Prostate gland (tissue), 2 donors: ENCODE data around the gene PPM1N. TPM values are rescaled to one million over a fixed set of nuclear protein-coding genes. Genes with fewer than 3 reads are reported as not detected.

ENCODE experiments used
- DNase-seq: peaks from one replicate; pipeline ENCODE4 v3.0.0-alpha.2; 2019; ENCODE audit warnings: low spot score
- H3K27ac ChIP-seq, 2 donors: fragments of 200-600 bp; sonication (generic); 2 replicates each; pipeline ENCODE4 v1.5.1; 2017 to 2019
- H3K27me3 ChIP-seq: fragments of 200-600 bp; sonication (generic); replicated peaks from 2 replicates; pipeline ENCODE4 v1.5.1; 2019; ENCODE audit not compliant: insufficient read depth
- H3K36me3 ChIP-seq, 2 donors: fragments of 200-600 bp; sonication (generic); 1 replicate in 1 of 2; 2 replicates in 1 of 2; pipeline versions ENCODE4 v1.5.1 to v1.8.1; 2017 to 2019
- H3K4me1 ChIP-seq: fragments of 200-600 bp; sonication (generic); replicated peaks from 2 replicates; pipeline ENCODE4 v1.5.1; 2019
- H3K4me3 ChIP-seq, 2 donors: fragments of 200-600 bp; sonication (generic); 2 replicates each; pipeline ENCODE4 v1.5.1; 2017 to 2019
- H3K9me3 ChIP-seq: fragments of 200-600 bp; sonication (generic); 2 replicates; pipeline ENCODE4 v1.5.1; 2017
- CTCF ChIP-seq, 4 experiments: fragments of 200-600 bp in 2 of 4; fragments of 450-650 bp in 2 of 4; sonication (generic) in 2 of 4; IDR thresholded peaks; 1 replicate in 3 of 4; 2 replicates in 1 of 4; pipeline ENCODE4 v1.5.1; 2016 to 2019; ENCODE audit warnings: antibody characterized with exemption in 4 of 4, mild to moderate bottlenecking in 2 of 4, moderate library complexity in 2 of 4
- POLR2A ChIP-seq: fragments of 450-650 bp; IDR thresholded peaks from one replicate; pipeline ENCODE4 v1.6.1; 2016; ENCODE audit warnings: antibody characterized with exemption, mild to moderate bottlenecking
- POLR2AphosphoS5 ChIP-seq: sonication (generic); formaldehyde crosslinking; IDR thresholded peaks from one replicate; pipeline ENCODE4 v1.6.1; 2017; ENCODE audit warnings: antibody characterized with exemption
- WGBS: methylation state at CpG from one replicate; pipeline ENCODE4 v1.1.5; 2018; 5-methylcytosine and 5-hydroxymethylcytosine counted together
- intact Hi-C: fragments of 100-400 bp; cut with DNase I; formaldehyde crosslinking; loops from one replicate; pipeline ENCODE4 v1.14.2; 2022
- total RNA-seq, 2 donors: library from RNA; depleted of rRNA; stranded (reverse); fragments of >200 nt; gene quantifications; one replicate each; pipeline ENCODE4 v1.1.0, GENCODE V29; 2016

PPM1N gene
- total RNA-seq, 2 donors from 2014 or later = 0.36 to 1.8 TPM

- 13% methylated on average over 27 of the region's 27 CpGs for WGBS
- H3K27me3 ChIP-seq = no peaks in the 10 kb centered on the region
Observed at GRCh38 chr19:45455707-45456499, 42.3 kb upstream of the PPM1N start.

GRCh38 chr19:45456500-45456815 is 41.8 kb upstream of the PPM1N start:
- DNase-seq = no peak
- peaks cover 10% of the 10 kb centered on the region for H3K4me1 ChIP-seq
- no peaks in the 10 kb centered on the region for H3K36me3 ChIP-seq
- no peak overlapping the region for H3K4me3 ChIP-seq
- H3K27me3 ChIP-seq = no peaks in the 10 kb centered on the region
- H3K9me3 ChIP-seq = no peaks in the 10 kb centered on the region
- H3K27ac ChIP-seq = peak overlapping the region in 1 of 2 donors; percentile 86
- WGBS = 83% methylated on average over 2 of the region's 2 CpGs
- TF ChIP-seq POLR2AphosphoS5 (no peak), CTCF (IDR thresholded peaks at IDR 0.05) (no peak), POLR2A (no peak)
- intact Hi-C loops = no loop called here

More at GRCh38 chr19:45455707-45456499, 42.3 kb upstream of the PPM1N start:
- peak; percentile 94 for DNase-seq
- no peaks in the 10 kb centered on the region for H3K36me3 ChIP-seq
- H3K27ac ChIP-seq = peak overlapping the region; percentile 75 to 86
- peaks cover 10% of the 10 kb centered on the region for H3K4me1 ChIP-seq
- H3K9me3 ChIP-seq = no peaks in the 10 kb centered on the region
- TF ChIP-seq POLR2A = peak; percentile 24
- peak; percentile 94 for TF ChIP-seq POLR2AphosphoS5
- TF ChIP-seq CTCF (IDR thresholded peaks at IDR 0.05) = peak in 2 of 4 experiments; percentile 30
- intact Hi-C loops = no loop called here
- H3K4me3 ChIP-seq = peak overlapping the region in 1 of 2 donors; percentile 9

- intact Hi-C loops = no loop called here
- no peak overlapping the region for H3K4me3 ChIP-seq
- no peak for DNase-seq
Observed at GRCh38 chr19:45457776-45458175, 40.5 kb upstream of the PPM1N start.

GRCh38 chr19:45460807-45461347 is 37.4 kb upstream of the PPM1N start:
- no peak for DNase-seq
- Histone ChIP-seq H3K4me1 (peaks cover 3% of the 10 kb centered on the region), H3K27me3 (no peaks in the 10 kb centered on the region), H3K27ac (no peak overlapping the region), H3K9me3 (no peaks in the 10 kb centered on the region), H3K36me3 (no peaks in the 10 kb centered on the region), H3K4me3 (no peak overlapping the region)
- intact Hi-C loops = no loop called here
- no peak for TF ChIP-seq POLR2AphosphoS5
- no peak for TF ChIP-seq CTCF (IDR thresholded peaks at IDR 0.05)
- TF ChIP-seq POLR2A = no peak
- WGBS = 52% methylated on average over 8 of the region's 8 CpGs

More at GRCh38 chr19:45457776-45458175, 40.5 kb upstream of the PPM1N start:
- Histone ChIP-seq H3K27me3 (no peaks in the 10 kb centered on the region), H3K9me3 (no peaks in the 10 kb centered on the region), H3K4me1 (peaks cover 10% of the 10 kb centered on the region), H3K27ac (no peak overlapping the region), H3K36me3 (no peaks in the 10 kb centered on the region)
- TF ChIP-seq POLR2AphosphoS5 = no peak

- WGBS = 83% methylated on average over 4 of the region's 4 CpGs
- intact Hi-C loops = no loop called here
- no peak for TF ChIP-seq POLR2AphosphoS5
- Histone ChIP-seq H3K36me3 (no peaks in the 10 kb centered on the region), H3K27ac (no peak overlapping the region), H3K27me3 (no peaks in the 10 kb centered on the region), H3K9me3 (no peaks in the 10 kb centered on the region), H3K4me1 (no peaks in the 10 kb centered on the region), H3K4me3 (no peak overlapping the region)
- no peak for DNase-seq
Observed at GRCh38 chr19:45462174-45462573, 36.1 kb upstream of the PPM1N start.

- Histone ChIP-seq H3K27me3 (no peaks in the 10 kb centered on the region), H3K27ac (no peak overlapping the region), H3K36me3 (no peaks in the 10 kb centered on the region), H3K4me1 (peaks cover 2% of the 10 kb centered on the region), H3K4me3 (no peak overlapping the region), H3K9me3 (no peaks in the 10 kb centered on the region)
- TF ChIP-seq POLR2A (no peak), CTCF (IDR thresholded peaks at IDR 0.05) (no peak)
- DNase-seq = no peak
- WGBS = 72% methylated on average over 4 of the region's 4 CpGs
- intact Hi-C loops = no loop called here
Observed at GRCh38 chr19:45463241-45463640, 35.0 kb upstream of the PPM1N start.
